HFF-Myc (cell line): Measurements from ENCODE around the gene OSBPL6.

Experiments used
- DNase-seq: peaks from one replicate; pipeline ENCODE4 v3.0.0-alpha.2; 2011; ENCODE audit warnings: low read depth; ENCODE audit errors: extremely low read depth
- H3K4me3 ChIP-seq: replicated peaks from 2 replicates; pipeline ENCODE4 v1.5.1; 2011; ENCODE audit warnings: low read depth, mild to moderate bottlenecking, control low read depth, low read length
- CTCF ChIP-seq: IDR thresholded peaks from 2 replicates; pipeline ENCODE4 v1.5.1; 2012; ENCODE audit warnings: mild to moderate bottlenecking, low read depth, low read length, control low read depth; ENCODE audit errors: missing control alignments

Gene OSBPL6

GRCh38 chr2:178365116-178365515 is 170.8 kb downstream of the OSBPL6 start:
- no peak for TF ChIP-seq CTCF
- no peak overlapping the region for H3K4me3 ChIP-seq
- DNase-seq = no peak

DNA sequence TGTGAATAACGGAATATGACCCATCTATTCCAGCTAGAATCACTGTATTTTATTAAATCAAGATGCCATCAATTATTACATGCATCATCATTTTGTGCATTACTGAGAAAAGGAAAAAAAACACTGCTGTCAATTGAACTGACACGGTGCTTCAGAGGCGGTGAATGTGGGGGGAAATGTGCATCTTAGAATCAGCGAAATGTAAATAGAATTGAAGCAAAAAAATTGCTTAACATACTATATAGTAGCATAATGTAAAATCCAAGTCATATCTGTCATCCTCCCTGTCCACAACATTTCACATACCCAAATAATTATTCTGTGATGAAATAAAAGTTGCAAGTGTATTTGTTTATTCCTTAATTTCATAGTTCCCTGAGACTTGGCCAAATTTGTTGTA is 172.1 kb downstream of the OSBPL6 start:
- no peak for DNase-seq
- no peak for TF ChIP-seq CTCF
- H3K4me3 ChIP-seq = no peak overlapping the region

GRCh38 chr2:178367344-178367743 is 173.0 kb downstream of the OSBPL6 start:
- no peak overlapping the region for H3K4me3 ChIP-seq
- no peak for DNase-seq
- TF ChIP-seq CTCF = no peak

DNA sequence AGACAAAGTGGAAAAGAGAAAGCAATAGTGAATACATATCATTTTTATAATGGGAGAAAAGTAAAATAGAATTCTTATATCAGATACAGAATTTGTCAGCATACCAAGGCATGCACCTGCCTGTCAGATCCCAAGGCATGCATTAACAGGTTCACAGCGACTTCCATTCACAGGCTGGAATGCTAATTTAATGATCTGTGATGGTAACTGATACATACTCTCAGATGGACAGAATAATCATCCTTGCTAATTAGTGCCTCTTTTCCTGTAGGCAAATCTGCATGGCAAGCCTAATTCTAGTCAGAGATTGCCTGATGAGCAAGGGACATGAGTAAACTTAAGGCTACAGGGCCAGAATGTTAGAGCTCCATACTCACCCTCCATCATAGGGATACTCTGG is 180.6 kb downstream of the OSBPL6 start:
- DNase-seq = no peak
- H3K4me3 ChIP-seq = no peak overlapping the region
- TF ChIP-seq CTCF = no peak

DNA sequence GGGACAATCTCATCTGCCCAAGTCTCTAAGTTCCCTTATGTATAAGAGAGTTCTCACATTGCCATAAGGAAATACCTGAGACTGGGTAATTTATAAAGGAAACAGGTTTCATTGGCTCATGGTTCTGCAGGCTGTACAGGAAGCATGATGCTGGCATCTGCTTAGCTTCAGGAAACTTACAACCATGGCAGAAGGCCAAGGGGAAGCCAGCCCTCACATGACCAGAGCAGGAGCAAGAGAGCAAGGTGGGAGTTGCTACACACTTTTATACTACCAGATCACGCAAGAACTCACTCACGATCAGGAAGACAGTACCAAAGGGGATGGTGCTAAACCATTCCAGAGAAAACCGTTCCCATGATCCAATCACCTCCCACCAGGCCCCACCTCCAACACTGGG is 182.7 kb downstream of the OSBPL6 start:
- H3K4me3 ChIP-seq = no peak overlapping the region
- DNase-seq = no peak
- TF ChIP-seq CTCF = no peak

DNA sequence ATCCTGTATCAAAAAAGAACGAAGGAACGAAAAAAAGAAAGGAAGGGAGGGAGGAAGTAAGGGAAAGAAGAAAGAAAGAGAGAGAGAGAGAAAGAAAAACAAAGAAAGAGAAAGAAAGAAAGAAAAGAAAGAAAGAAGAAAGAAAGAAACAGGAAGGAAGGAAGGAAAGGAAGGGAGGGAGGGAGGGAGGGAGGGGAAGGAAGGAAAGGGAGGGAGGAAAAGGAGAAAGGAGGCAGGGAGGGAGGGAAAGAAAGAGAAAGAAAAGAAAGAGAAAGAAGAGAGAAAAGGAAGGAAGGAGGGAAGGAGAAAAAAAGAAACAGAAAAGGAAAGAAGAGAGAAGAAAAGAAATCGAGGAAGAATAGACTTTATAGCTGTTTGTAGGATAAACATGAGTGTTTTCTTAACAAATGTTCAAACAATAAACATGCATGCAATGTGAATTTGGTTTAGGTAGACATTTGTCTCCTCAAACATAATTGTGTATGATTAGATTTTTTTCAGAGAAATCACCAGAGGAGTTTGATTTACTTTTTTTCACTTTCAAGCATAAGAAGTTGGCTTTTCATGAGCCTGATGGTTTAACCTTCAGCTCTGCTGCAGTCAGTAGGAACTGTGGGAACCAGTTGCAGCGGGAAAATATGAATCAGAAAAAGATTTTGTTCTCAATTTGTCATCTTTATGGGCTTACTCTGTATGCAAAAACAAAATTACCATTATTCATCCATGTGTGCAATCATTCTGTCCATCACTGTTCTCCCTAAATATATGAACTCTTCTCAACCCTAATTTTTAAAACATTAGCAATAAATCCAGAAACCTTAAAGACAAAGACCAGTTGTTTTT is 185.1 kb downstream of the OSBPL6 start:
- no peak for DNase-seq
- TF ChIP-seq CTCF = no peak
- H3K4me3 ChIP-seq = no peak overlapping the region

- DNase-seq = no peak
- H3K4me3 ChIP-seq = no peak overlapping the region
- TF ChIP-seq CTCF = no peak
These were observed 186.5 kb downstream of the OSBPL6 start for GRCh38 chr2:178380763-178381162.
